SU-DHL-6 (cell line): Measurements from ENCODE around the gene PRKN.

Experiments used
- H2AFZ ChIP-seq: fragments of 200-600 bp; sonication (generic); 2 replicates; pipeline ENCODE4 v1.6.1; 2014; ENCODE audit warnings: low read depth, mild to moderate bottlenecking, moderate library complexity, mixed read lengths, antibody characterized with exemption, low read length; ENCODE audit not compliant: severe bottlenecking
- H3F3A ChIP-seq: fragments of 200-600 bp; shearing (Covaris generic); 2 replicates; pipeline ENCODE4 v1.6.0; 2016; ENCODE audit warnings: antibody characterized with exemption, mild to moderate bottlenecking; ENCODE audit not compliant: insufficient read depth
- H3K27ac ChIP-seq: fragments of 200-600 bp; sonication (generic); 2 replicates; pipeline ENCODE4 v1.5.1; 2016; ENCODE audit warnings: low read depth, mild to moderate bottlenecking, low read length, moderate library complexity, mixed read lengths
- H3K27me3 ChIP-seq: fragments of 200-600 bp; sonication (generic), shearing (Covaris generic); 2 replicates; pipeline ENCODE4 v1.6.0; 2014; ENCODE audit warnings: mild to moderate bottlenecking, low read length
- H3K36me3 ChIP-seq: fragments of 200-600 bp; sonication (generic); 2 replicates; pipeline ENCODE4 v1.6.1; 2014; ENCODE audit warnings: mild to moderate bottlenecking, low read length, mixed read lengths
- H3K4me2 ChIP-seq: fragments of 300-600, 200-600 bp; shearing (Covaris generic), sonication (generic); 2 replicates; pipeline ENCODE4 v1.6.0; 2014; ENCODE audit warnings: low read length, low read depth, mild to moderate bottlenecking; ENCODE audit not compliant: poor library complexity, severe bottlenecking
- H3K4me3 ChIP-seq: fragments of 200-600 bp; sonication (generic); 2 replicates; pipeline ENCODE4 v1.5.1; 2014; ENCODE audit warnings: antibody characterized with exemption, low read length, mild to moderate bottlenecking, mixed read lengths; ENCODE audit not compliant: insufficient read depth, poor library complexity, severe bottlenecking
- H3K79me2 ChIP-seq: fragments of 200-600 bp; sonication (generic); 2 replicates; pipeline ENCODE4 v1.6.1; 2014; ENCODE audit warnings: mild to moderate bottlenecking, low read length, moderate library complexity; ENCODE audit not compliant: insufficient read depth
- H3K9ac ChIP-seq: fragments of 200-600 bp; sonication (generic); 2 replicates; pipeline ENCODE4 v1.7.0; 2014; ENCODE audit warnings: mild to moderate bottlenecking, low read length
- H3K9me2 ChIP-seq: fragments of 200-600 bp; sonication (generic); replicated peaks from 2 replicates; pipeline ENCODE4 v1.6.1; 2014; ENCODE audit warnings: low read length; ENCODE audit not compliant: insufficient read depth
- H3K9me3 ChIP-seq: fragments of 200-600 bp; sonication (generic); 2 replicates; pipeline ENCODE4 v1.6.1; 2014; ENCODE audit warnings: low read length, mixed read lengths; ENCODE audit not compliant: insufficient read depth
- H4K20me1 ChIP-seq: fragments of 200-600 bp; sonication (generic); 2 replicates; pipeline ENCODE4 v1.6.1; 2014; ENCODE audit warnings: low read depth, mild to moderate bottlenecking, antibody characterized with exemption, low read length, moderate library complexity, mixed read lengths
- EZH2phosphoT487 ChIP-seq: fragments of 200-600 bp; sonication (generic), shearing (Covaris generic); conservative IDR thresholded peaks from 2 replicates; pipeline ENCODE4 v1.6.1; 2018; ENCODE audit warnings: mild to moderate bottlenecking, antibody characterized with exemption, low read length, moderate library complexity, mixed read lengths
- TF ChIP-seq, protein P1 (sequence below): fragments of 200-600 bp; sonication (generic); IDR thresholded peaks from one replicate; pipeline ENCODE4 v1.5.1; 2017; ENCODE audit warnings: antibody characterized with exemption, mild to moderate bottlenecking, low read length, moderate library complexity; ENCODE audit not compliant: insufficient read depth, poor library complexity, severe bottlenecking

The PRKN gene

DNA sequence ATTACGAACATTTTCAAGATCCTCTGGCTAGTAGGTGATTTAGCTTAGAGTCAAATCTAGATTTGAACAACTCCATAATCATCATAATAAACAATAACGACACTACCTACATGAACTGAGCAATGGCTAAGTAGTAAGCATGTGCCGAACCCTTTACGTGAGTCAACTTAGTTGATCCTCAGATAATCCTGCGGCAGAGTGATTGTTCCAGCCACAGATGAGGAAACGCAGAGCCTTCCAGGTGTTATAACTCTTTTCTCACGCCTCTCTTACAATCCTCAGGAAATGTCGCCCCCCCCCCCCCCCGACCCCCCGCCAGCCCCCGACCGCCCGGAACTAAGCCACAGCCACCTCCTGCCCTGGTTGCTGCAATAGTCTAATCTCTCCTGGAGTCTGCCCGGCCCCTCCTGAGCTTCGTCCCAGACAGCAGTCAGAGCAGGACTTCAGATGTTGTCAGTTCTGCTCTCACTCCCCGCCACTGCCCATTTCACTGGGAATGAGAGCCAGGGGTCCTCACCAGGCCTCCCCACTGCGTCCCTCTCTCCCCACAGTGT is 1312.2 kb downstream of the PRKN start:
- H3K9me3 ChIP-seq = no peaks in the 10 kb centered on the region
- H3K4me3 ChIP-seq = no peak overlapping the region
- H4K20me1 ChIP-seq = no peaks in the 10 kb centered on the region
- no peak overlapping the region for H3K27ac ChIP-seq
- H3K9me2 ChIP-seq = no peaks in the 10 kb centered on the region
- H3K36me3 ChIP-seq = no peaks in the 10 kb centered on the region
- H3K9ac ChIP-seq = no peak overlapping the region
- H3K4me2 ChIP-seq = no peak overlapping the region
- H3F3A ChIP-seq = no peaks in the 10 kb centered on the region
- no peaks in the 10 kb centered on the region for H3K27me3 ChIP-seq
- no peak overlapping the region for H2AFZ ChIP-seq
- no peak for TF ChIP-seq EZH2phosphoT487
- TF ChIP-seq, protein P1, sequence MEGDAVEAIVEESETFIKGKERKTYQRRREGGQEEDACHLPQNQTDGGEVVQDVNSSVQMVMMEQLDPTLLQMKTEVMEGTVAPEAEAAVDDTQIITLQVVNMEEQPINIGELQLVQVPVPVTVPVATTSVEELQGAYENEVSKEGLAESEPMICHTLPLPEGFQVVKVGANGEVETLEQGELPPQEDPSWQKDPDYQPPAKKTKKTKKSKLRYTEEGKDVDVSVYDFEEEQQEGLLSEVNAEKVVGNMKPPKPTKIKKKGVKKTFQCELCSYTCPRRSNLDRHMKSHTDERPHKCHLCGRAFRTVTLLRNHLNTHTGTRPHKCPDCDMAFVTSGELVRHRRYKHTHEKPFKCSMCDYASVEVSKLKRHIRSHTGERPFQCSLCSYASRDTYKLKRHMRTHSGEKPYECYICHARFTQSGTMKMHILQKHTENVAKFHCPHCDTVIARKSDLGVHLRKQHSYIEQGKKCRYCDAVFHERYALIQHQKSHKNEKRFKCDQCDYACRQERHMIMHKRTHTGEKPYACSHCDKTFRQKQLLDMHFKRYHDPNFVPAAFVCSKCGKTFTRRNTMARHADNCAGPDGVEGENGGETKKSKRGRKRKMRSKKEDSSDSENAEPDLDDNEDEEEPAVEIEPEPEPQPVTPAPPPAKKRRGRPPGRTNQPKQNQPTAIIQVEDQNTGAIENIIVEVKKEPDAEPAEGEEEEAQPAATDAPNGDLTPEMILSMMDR = no peak
- H3K79me2 ChIP-seq = no peaks in the 10 kb centered on the region

DNA sequence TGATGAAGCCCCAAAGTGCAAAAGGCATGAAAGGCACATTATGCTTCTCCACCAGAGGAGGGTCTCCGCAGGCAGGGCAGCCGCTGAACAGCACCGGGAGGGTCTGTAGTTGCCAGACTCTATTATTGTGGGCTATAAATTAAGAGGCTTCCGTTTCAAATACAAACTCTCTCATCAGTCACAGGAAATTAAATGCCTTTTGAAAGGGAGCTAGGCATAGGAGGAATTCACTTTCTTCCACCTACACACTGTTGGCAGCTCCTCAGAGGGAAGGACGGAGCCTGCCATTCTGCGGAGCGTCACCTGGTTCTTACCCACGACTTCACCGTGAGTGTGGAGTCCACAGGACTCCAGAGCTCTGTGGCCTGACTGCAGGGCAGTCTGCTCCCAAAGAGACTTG is 1312.9 kb downstream of the PRKN start:
- Histone ChIP-seq H3K27ac (no peak overlapping the region), H2AFZ (no peak overlapping the region), H3K9me3 (no peaks in the 10 kb centered on the region), H3K79me2 (no peaks in the 10 kb centered on the region), H3K4me3 (no peak overlapping the region), H3K4me2 (no peak overlapping the region), H3K27me3 (no peaks in the 10 kb centered on the region), H3F3A (no peaks in the 10 kb centered on the region), H3K9ac (no peak overlapping the region), H4K20me1 (no peaks in the 10 kb centered on the region), H3K36me3 (no peaks in the 10 kb centered on the region), H3K9me2 (no peaks in the 10 kb centered on the region)
- TF ChIP-seq, protein P1 = no peak
- no peak for TF ChIP-seq EZH2phosphoT487

- TF ChIP-seq, protein P1 = no peak
- no peak for TF ChIP-seq EZH2phosphoT487
- H3K79me2 ChIP-seq = no peaks in the 10 kb centered on the region
Measured at GRCh38 chr6:161414180-161414579, 1313.4 kb downstream of the PRKN start.

More at GRCh38 chr6:161414180-161414579, 1313.4 kb downstream of the PRKN start:
- H3K9ac ChIP-seq = no peak overlapping the region
- no peak overlapping the region for H2AFZ ChIP-seq
- no peak overlapping the region for H3K4me2 ChIP-seq
- H3K36me3 ChIP-seq = no peaks in the 10 kb centered on the region
- no peak overlapping the region for H3K4me3 ChIP-seq
- no peaks in the 10 kb centered on the region for H3K27me3 ChIP-seq
- no peak overlapping the region for H3K27ac ChIP-seq
- no peaks in the 10 kb centered on the region for H4K20me1 ChIP-seq
- no peaks in the 10 kb centered on the region for H3K9me2 ChIP-seq
- no peaks in the 10 kb centered on the region for H3K9me3 ChIP-seq
- H3F3A ChIP-seq = no peaks in the 10 kb centered on the region
